Measurements from ENCODE around the gene NKD2.

DNA sequence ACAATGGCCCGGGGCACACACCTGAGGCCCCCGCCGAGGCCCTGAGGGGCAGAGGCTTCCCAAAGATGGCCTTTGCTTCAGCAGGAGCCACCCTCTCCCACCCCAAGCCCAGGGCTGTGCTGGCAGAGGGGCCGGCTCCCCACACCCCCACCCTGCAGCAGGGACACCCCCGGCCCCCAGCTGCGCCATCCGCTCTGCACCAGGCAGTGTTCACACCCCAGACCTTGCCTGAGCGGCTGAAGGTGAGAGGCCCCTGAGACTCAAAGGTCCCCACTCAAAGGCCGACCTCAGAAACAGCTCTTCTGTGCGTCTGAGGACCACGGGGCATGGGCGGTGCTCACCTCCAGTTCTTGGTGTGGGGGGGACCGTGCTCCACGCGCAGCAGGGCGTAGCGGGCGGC, 65.6 kb downstream of the NKD2 start:
- TF ChIP-seq, protein P1, sequence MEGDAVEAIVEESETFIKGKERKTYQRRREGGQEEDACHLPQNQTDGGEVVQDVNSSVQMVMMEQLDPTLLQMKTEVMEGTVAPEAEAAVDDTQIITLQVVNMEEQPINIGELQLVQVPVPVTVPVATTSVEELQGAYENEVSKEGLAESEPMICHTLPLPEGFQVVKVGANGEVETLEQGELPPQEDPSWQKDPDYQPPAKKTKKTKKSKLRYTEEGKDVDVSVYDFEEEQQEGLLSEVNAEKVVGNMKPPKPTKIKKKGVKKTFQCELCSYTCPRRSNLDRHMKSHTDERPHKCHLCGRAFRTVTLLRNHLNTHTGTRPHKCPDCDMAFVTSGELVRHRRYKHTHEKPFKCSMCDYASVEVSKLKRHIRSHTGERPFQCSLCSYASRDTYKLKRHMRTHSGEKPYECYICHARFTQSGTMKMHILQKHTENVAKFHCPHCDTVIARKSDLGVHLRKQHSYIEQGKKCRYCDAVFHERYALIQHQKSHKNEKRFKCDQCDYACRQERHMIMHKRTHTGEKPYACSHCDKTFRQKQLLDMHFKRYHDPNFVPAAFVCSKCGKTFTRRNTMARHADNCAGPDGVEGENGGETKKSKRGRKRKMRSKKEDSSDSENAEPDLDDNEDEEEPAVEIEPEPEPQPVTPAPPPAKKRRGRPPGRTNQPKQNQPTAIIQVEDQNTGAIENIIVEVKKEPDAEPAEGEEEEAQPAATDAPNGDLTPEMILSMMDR (conservative IDR thresholded peaks at IDR 0.05; ENCODE audit: low read length) = no peak
- no peak for TF ChIP-seq EZH2phosphoT487 (IDR thresholded peaks at IDR 0.05; ENCODE audit: borderline replicate concordance, low read depth, low read length)

Data from OCI-LY7 (cell line).